Karpas-422 (cell line): ENCODE data around the gene FAM114A2. TPM values are rescaled to one million over a fixed set of nuclear protein-coding genes. Genes with fewer than 3 reads are reported as not detected.

Experiments
- DNase-seq: peaks from one replicate; pipeline ENCODE4 v3.0.0-alpha.2; 2015
- H2AFZ ChIP-seq: fragments of 200-600 bp; sonication (generic); 2 replicates; pipeline ENCODE4 v1.6.1; 2014; ENCODE audit warnings: antibody characterized with exemption, low read length, mixed read lengths
- H3K27ac ChIP-seq: fragments of 200-600 bp; sonication (generic); 2 replicates; pipeline ENCODE4 v1.5.1; 2014; ENCODE audit warnings: mild to moderate bottlenecking, low read length, moderate library complexity
- H3K27me3 ChIP-seq: fragments of 200-600 bp; sonication (generic); 2 replicates; pipeline ENCODE4 v1.6.1; 2014; ENCODE audit warnings: low read length, mixed read lengths
- H3K36me3 ChIP-seq: fragments of 200-600 bp; sonication (generic); 2 replicates; pipeline ENCODE4 v1.6.1; 2014; ENCODE audit warnings: low read length, mixed read lengths; ENCODE audit not compliant: insufficient read depth
- H3K4me1 ChIP-seq: fragments of 200-600 bp; sonication (generic); 2 replicates; pipeline ENCODE4 v1.6.1; 2014; ENCODE audit warnings: mild to moderate bottlenecking, low read length, mixed read lengths
- H3K4me2 ChIP-seq: fragments of 200-600 bp; sonication (generic); 2 replicates; pipeline ENCODE4 v1.6.1; 2014; ENCODE audit warnings: low read length, low read depth, mild to moderate bottlenecking; ENCODE audit not compliant: poor library complexity, severe bottlenecking
- H3K4me3 ChIP-seq: fragments of 200-600 bp; sonication (generic); 2 replicates; pipeline ENCODE4 v1.5.1; 2014; ENCODE audit warnings: mild to moderate bottlenecking, antibody characterized with exemption, low read length, mixed read lengths
- H3K79me2 ChIP-seq: fragments of 200-600 bp; sonication (generic); 2 replicates; pipeline ENCODE4 v1.6.1; 2014; ENCODE audit warnings: mild to moderate bottlenecking, low read length, mixed read lengths
- H3K9ac ChIP-seq: fragments of 200-600 bp; sonication (generic); 2 replicates; pipeline ENCODE4 v1.6.0; 2014; ENCODE audit warnings: low read length
- H3K9me2 ChIP-seq: fragments of 200-600 bp; sonication (generic), shearing (Covaris generic); replicated peaks from 2 replicates; pipeline ENCODE4 v1.6.0; 2014; ENCODE audit warnings: mild to moderate bottlenecking, low read length, moderate library complexity; ENCODE audit not compliant: insufficient read depth
- H3K9me3 ChIP-seq: fragments of 300-700, 200-600 bp; sonication (generic); 2 replicates; pipeline ENCODE4 v1.6.1; 2014; ENCODE audit warnings: low read length, mixed read lengths
- H4K20me1 ChIP-seq: fragments of 200-600 bp; sonication (generic); 2 replicates; pipeline ENCODE4 v1.6.1; 2014; ENCODE audit warnings: mild to moderate bottlenecking, antibody characterized with exemption, low read length, low read depth; ENCODE audit not compliant: insufficient read depth
- total RNA-seq: library from RNA; depleted of rRNA; stranded (reverse); fragments of >200 nt; shearing (Covaris generic); gene quantifications from 2 replicates; pipeline ENCODE4 v1.2.3, GENCODE V29; 2014; ENCODE audit warnings: low replicate concordance

Gene FAM114A2
- total RNA-seq, 1 experiment from 2014 or later: 22.7 TPM

- H3K9ac ChIP-seq: no peak overlapping the region
- no peak overlapping the region for H3K4me2 ChIP-seq
- H3K27me3 ChIP-seq: no peaks in the 10 kb centered on the region
- no peaks in the 10 kb centered on the region for H3K79me2 ChIP-seq
- H3K9me3 ChIP-seq: no peaks in the 10 kb centered on the region
- H3K4me3 ChIP-seq: no peak overlapping the region
- peaks cover 11% of the 10 kb centered on the region for H3K4me1 ChIP-seq
- no peaks in the 10 kb centered on the region for H3K9me2 ChIP-seq
- H3K36me3 ChIP-seq: peaks cover 4% of the 10 kb centered on the region; the same call in 1 of the 2 replicates
- H2AFZ ChIP-seq: no peak overlapping the region
- H3K27ac ChIP-seq: no peak overlapping the region
- H4K20me1 ChIP-seq: no peaks in the 10 kb centered on the region
- DNase-seq: no peak
Measured at GRCh38 chr5:153998010-153998409, 40.7 kb downstream of the FAM114A2 start.

GRCh38 chr5:153991168-153991567 lies 47.5 kb downstream of the FAM114A2 start:
- DNase-seq: no peak
- Histone ChIP-seq H3K9me2 (no peaks in the 10 kb centered on the region), H2AFZ (no peak overlapping the region)

GRCh38 chr5:153988510-153988909 lies 50.2 kb downstream of the FAM114A2 start:
- Histone ChIP-seq H3K27ac (no peak overlapping the region), H3K4me3 (no peak overlapping the region), H3K4me2 (no peak overlapping the region), H3K27me3 (no peaks in the 10 kb centered on the region), H3K4me1 (no peaks in the 10 kb centered on the region), H3K79me2 (no peaks in the 10 kb centered on the region), H2AFZ (no peak overlapping the region), H3K9ac (no peak overlapping the region), H3K36me3 (no peaks in the 10 kb centered on the region), H3K9me3 (no peaks in the 10 kb centered on the region), H4K20me1 (no peaks in the 10 kb centered on the region), H3K9me2 (no peaks in the 10 kb centered on the region)
- DNase-seq: no peak

More at GRCh38 chr5:153991168-153991567, 47.5 kb downstream of the FAM114A2 start:
- Histone ChIP-seq H3K4me1 (no peaks in the 10 kb centered on the region), H3K4me2 (no peak overlapping the region), H3K27me3 (no peaks in the 10 kb centered on the region), H3K9me3 (no peaks in the 10 kb centered on the region), H3K4me3 (no peak overlapping the region), H4K20me1 (no peaks in the 10 kb centered on the region), H3K36me3 (peaks cover 4% of the 10 kb centered on the region; the same call in 1 of the 2 replicates), H3K27ac (no peak overlapping the region), H3K9ac (no peak overlapping the region), H3K79me2 (no peaks in the 10 kb centered on the region)

DNA sequence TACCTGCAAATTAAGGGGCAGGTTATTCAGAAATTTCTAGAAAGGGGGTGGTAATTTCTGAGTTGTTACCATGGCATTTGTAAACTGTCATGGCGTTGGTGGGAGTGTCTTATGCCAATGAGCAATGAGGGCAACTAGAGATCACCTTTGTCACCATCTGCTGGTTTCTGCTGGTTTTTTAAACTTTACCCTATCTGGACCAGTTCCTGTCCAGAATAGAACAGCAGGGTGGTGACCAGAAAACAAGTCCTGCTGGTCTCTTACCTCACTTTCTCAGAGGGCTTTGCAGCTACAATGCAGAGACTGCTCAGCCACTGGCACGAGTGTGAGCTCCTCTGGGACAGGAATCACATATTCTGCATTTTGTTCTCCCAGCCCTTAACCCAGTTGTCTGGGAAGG lies 51.4 kb downstream of the FAM114A2 start:
- H3K9me2 ChIP-seq: no peaks in the 10 kb centered on the region
- H4K20me1 ChIP-seq: no peaks in the 10 kb centered on the region
- no peak overlapping the region for H3K27ac ChIP-seq
- no peaks in the 10 kb centered on the region for H3K36me3 ChIP-seq
- H3K27me3 ChIP-seq: no peaks in the 10 kb centered on the region
- no peaks in the 10 kb centered on the region for H3K79me2 ChIP-seq
- H3K4me3 ChIP-seq: no peak overlapping the region
- no peak for DNase-seq
- no peaks in the 10 kb centered on the region for H3K9me3 ChIP-seq
- no peak overlapping the region for H2AFZ ChIP-seq
- H3K9ac ChIP-seq: no peak overlapping the region
- H3K4me2 ChIP-seq: no peak overlapping the region
- peaks cover 4% of the 10 kb centered on the region for H3K4me1 ChIP-seq

DNA sequence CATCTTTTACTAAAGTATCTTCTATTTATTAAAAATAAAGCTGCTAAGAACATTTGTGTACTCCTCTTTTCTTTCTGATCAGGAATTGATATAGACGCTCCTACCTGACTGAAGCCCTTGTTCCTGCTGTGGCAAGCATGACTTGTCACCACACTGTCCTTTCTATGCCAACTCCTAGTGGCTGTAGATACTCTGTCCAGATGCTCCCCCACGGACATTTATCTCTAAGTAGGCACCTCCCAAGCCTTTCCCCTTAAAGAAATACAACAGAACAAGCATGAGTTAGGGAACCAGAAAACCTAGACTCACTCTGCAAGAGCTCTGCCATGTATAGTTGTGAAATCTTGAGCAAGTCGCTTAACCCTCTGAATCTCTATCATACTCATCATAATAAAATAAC lies 53.2 kb downstream of the FAM114A2 start:
- Histone ChIP-seq H3K9me3 (no peaks in the 10 kb centered on the region), H3K27ac (no peak overlapping the region)

DNA sequence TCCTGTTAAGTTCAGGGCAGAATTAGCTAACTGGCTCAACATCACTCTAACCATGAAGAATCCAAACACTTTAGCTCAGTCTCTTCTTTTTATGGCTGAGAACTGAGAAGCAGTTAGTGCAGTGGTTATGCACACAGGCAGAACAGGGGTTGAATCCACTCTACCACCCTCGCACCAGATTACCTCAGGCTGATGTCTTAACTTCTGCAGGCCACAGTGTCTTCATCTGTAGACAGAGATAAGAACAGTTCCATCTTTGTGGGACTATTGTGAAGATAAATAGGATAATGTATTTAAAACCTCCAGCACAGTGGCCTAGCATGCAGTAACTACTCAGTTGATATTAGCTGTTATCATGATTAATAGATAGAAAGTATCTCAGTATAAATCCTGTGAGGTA lies 54.8 kb downstream of the FAM114A2 start:
- H3K4me2 ChIP-seq: no peak overlapping the region

More for the DNA sequence above, 53.2 kb downstream of the FAM114A2 start:
- Histone ChIP-seq H3K4me3 (no peak overlapping the region), H3K4me1 (peaks cover 11% of the 10 kb centered on the region), H3K9me2 (no peaks in the 10 kb centered on the region), H2AFZ (no peak overlapping the region), H4K20me1 (no peaks in the 10 kb centered on the region), H3K4me2 (no peak overlapping the region), H3K79me2 (no peaks in the 10 kb centered on the region), H3K36me3 (no peaks in the 10 kb centered on the region), H3K9ac (no peak overlapping the region), H3K27me3 (no peaks in the 10 kb centered on the region; the same call in 1 of the 2 replicates)
- no peak for DNase-seq

GRCh38 chr5:153981905-153982605 lies 56.7 kb downstream of the FAM114A2 start:
- no peak for DNase-seq
- H3K4me3 ChIP-seq: no peak overlapping the region

More for the DNA sequence above, 54.8 kb downstream of the FAM114A2 start:
- no peaks in the 10 kb centered on the region for H4K20me1 ChIP-seq
- no peaks in the 10 kb centered on the region for H3K9me3 ChIP-seq
- H2AFZ ChIP-seq: no peak overlapping the region
- no peaks in the 10 kb centered on the region; the same call in 1 of the 2 replicates for H3K27me3 ChIP-seq
- H3K79me2 ChIP-seq: no peaks in the 10 kb centered on the region
- no peaks in the 10 kb centered on the region for H3K36me3 ChIP-seq
- H3K27ac ChIP-seq: no peak overlapping the region
- H3K4me3 ChIP-seq: no peak overlapping the region
- peaks cover 11% of the 10 kb centered on the region for H3K4me1 ChIP-seq
- no peak for DNase-seq
- H3K9me2 ChIP-seq: no peaks in the 10 kb centered on the region
- H3K9ac ChIP-seq: no peak overlapping the region

DNA sequence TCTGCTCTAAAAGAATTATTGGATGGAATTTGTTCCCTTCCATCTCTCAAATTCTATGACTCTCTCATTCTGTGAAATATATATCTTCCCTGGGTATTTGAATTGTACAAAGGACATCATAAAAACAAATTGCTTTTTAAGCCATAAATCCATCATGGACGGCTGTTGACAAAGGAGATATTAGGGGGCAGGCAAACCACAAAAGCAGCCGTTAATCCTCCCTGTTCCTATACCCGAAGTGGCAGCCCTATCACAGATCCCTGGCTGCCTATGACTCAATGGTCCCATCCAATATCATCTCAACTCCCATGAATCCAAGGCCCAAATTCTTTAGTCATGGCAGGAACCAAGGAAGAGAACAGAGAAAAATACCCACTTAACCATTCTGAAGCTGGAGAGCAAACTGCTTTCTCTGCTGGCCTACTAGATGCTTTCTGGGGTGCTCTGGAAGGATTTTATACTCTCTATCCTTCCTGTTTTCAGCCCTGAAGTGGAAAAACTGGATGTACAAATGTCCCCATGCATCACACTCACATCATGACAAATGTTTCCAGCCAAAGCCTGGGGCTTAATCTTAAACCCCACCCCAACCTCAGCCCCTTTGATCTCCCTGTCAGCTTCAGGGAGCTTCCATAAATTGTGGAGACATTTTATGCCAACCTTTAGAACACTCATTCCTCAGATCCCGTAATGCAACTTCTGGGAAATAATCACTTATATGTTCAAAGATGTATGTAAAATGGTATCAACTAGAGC lies 59.5 kb downstream of the FAM114A2 start:
- Histone ChIP-seq H3K4me3 (no peak overlapping the region), H3K4me2 (no peak overlapping the region)
- no peak for DNase-seq

More at GRCh38 chr5:153981905-153982605, 56.7 kb downstream of the FAM114A2 start:
- H3K4me1 ChIP-seq: peaks cover 11% of the 10 kb centered on the region
- no peaks in the 10 kb centered on the region; the same call in 1 of the 2 replicates for H3K27me3 ChIP-seq
- H3K4me2 ChIP-seq: no peak overlapping the region
- no peaks in the 10 kb centered on the region for H4K20me1 ChIP-seq
- H3K9me2 ChIP-seq: no peaks in the 10 kb centered on the region
- no peak overlapping the region for H3K9ac ChIP-seq
- H2AFZ ChIP-seq: no peak overlapping the region
- H3K27ac ChIP-seq: no peak overlapping the region
- no peaks in the 10 kb centered on the region for H3K9me3 ChIP-seq
- H3K36me3 ChIP-seq: no peaks in the 10 kb centered on the region
- no peaks in the 10 kb centered on the region for H3K79me2 ChIP-seq

More for the DNA sequence above, 59.5 kb downstream of the FAM114A2 start:
- Histone ChIP-seq H3K9me2 (no peaks in the 10 kb centered on the region), H3K9me3 (no peaks in the 10 kb centered on the region), H3K79me2 (no peaks in the 10 kb centered on the region), H3K36me3 (no peaks in the 10 kb centered on the region), H3K9ac (no peak overlapping the region), H4K20me1 (no peaks in the 10 kb centered on the region), H3K27me3 (no peaks in the 10 kb centered on the region; the same call in 1 of the 2 replicates), H3K27ac (no peak overlapping the region), H2AFZ (no peak overlapping the region), H3K4me1 (peaks cover 11% of the 10 kb centered on the region)
